ENCODE results near the gene CLEC4A. TPM values are rescaled to one million over a fixed set of nuclear protein-coding genes. Genes with fewer than 3 reads are reported as not detected.
"Not testable (repeated sequence)": the region's sequence is repeated elsewhere in the genome, so short reads cannot be mapped to it uniquely, and the experiment has no call there.

The CLEC4A gene
- total RNA-seq, 1 donor from 2014 or later: 0.43 TPM

GRCh38 chr12:8080120-8080519 lies 43.3 kb upstream of the CLEC4A start:
- peaks cover 17% of the 10 kb centered on the region for H3F3A ChIP-seq (ENCODE audit: low read depth)
- Mint-ChIP-seq H3K9me3 (no peaks in the 10 kb centered on the region), H3K27ac (no peak overlapping the region)

GRCh38 chr12:8081251-8081920 lies 42.0 kb upstream of the CLEC4A start:
- Histone ChIP-seq H3K79me2 (ENCODE audit: low read depth) (peaks cover 40% of the 10 kb centered on the region), H3K9me3 (ENCODE audit: low read depth) (no peaks in the 10 kb centered on the region), H3K27ac (peak overlapping the region; percentile 82), H3K36me3 (no peaks in the 10 kb centered on the region), H3F3A (ENCODE audit: low read depth) (peaks cover 17% of the 10 kb centered on the region), H3K27me3 (no peaks in the 10 kb centered on the region), H3K4me2 (peak overlapping the region; percentile 97), H3K4me3 (peak overlapping the region; percentile 79), H3K4me1 (peaks cover 8% of the 10 kb centered on the region), H4K20me1 (ENCODE audit: low read depth) (no peaks in the 10 kb centered on the region), H3K9ac (peak overlapping the region; percentile 47), H2AFZ (replicated peaks) (peak overlapping the region; percentile 86)
- Mint-ChIP-seq H3K9me3 (no peaks in the 10 kb centered on the region), H3K27me3 (ENCODE audit: insufficient read depth, low read depth) (no peaks in the 10 kb centered on the region), H3K36me3 (no peaks in the 10 kb centered on the region), H3K4me1 (peaks cover 19% of the 10 kb centered on the region), H3K27ac (peak overlapping the region; percentile 61), H3K4me3 (peak overlapping the region; percentile 94)
- TF ChIP-seq CTCF (IDR thresholded peaks at IDR 0.05): no peak
- DNase-seq (ENCODE audit: low spot score): no peak

More at GRCh38 chr12:8080120-8080519, 43.3 kb upstream of the CLEC4A start:
- no peaks in the 10 kb centered on the region for H3K27me3 Mint-ChIP-seq (ENCODE audit: insufficient read depth, low read depth)
- Histone ChIP-seq H4K20me1 (ENCODE audit: low read depth) (no peaks in the 10 kb centered on the region), H3K4me1 (peaks cover 8% of the 10 kb centered on the region), H3K27me3 (no peaks in the 10 kb centered on the region), H3K36me3 (no peaks in the 10 kb centered on the region), H2AFZ (replicated peaks) (no peak overlapping the region), H3K9me3 (ENCODE audit: low read depth) (no peaks in the 10 kb centered on the region), H3K9ac (no peak overlapping the region), H3K27ac (no peak overlapping the region), H3K4me2 (no peak overlapping the region), H3K79me2 (ENCODE audit: low read depth) (peaks cover 32% of the 10 kb centered on the region), H3K4me3 (no peak overlapping the region)
- no peaks in the 10 kb centered on the region for H3K36me3 Mint-ChIP-seq
- peak overlapping the region; percentile 4 for H3K4me3 Mint-ChIP-seq
- peaks cover 19% of the 10 kb centered on the region for H3K4me1 Mint-ChIP-seq
- TF ChIP-seq EZH2phosphoT487 (IDR thresholded peaks at IDR 0.05) (no peak), EZH2 (IDR thresholded peaks at IDR 0.05) (no peak), CTCF (IDR thresholded peaks at IDR 0.05) (no peak)
- no peak for DNase-seq (ENCODE audit: low spot score)

- H3K36me3 Mint-ChIP-seq: no peaks in the 10 kb centered on the region
- Histone ChIP-seq H3K9me3 (ENCODE audit: low read depth) (no peaks in the 10 kb centered on the region), H3K4me3 (peak overlapping the region; percentile 79), H3K4me1 (peaks cover 8% of the 10 kb centered on the region), H4K20me1 (ENCODE audit: low read depth) (no peaks in the 10 kb centered on the region), H3K9ac (peak overlapping the region; percentile 69), H3K4me2 (peak overlapping the region; percentile 97), H3K79me2 (ENCODE audit: low read depth) (peaks cover 46% of the 10 kb centered on the region), H2AFZ (replicated peaks) (peak overlapping the region; percentile 86), H3F3A (ENCODE audit: low read depth) (peaks cover 17% of the 10 kb centered on the region), H3K27ac (no peak overlapping the region), H3K36me3 (no peaks in the 10 kb centered on the region), H3K27me3 (no peaks in the 10 kb centered on the region)
- peak overlapping the region; percentile 94 for H3K4me3 Mint-ChIP-seq
- no peak for DNase-seq (ENCODE audit: low spot score)
- peak overlapping the region; percentile 61 for H3K27ac Mint-ChIP-seq
- H3K9me3 Mint-ChIP-seq: no peaks in the 10 kb centered on the region
- peaks cover 13% of the 10 kb centered on the region for H3K4me1 Mint-ChIP-seq
- TF ChIP-seq EZH2 (IDR thresholded peaks at IDR 0.05) (no peak), EZH2phosphoT487 (IDR thresholded peaks at IDR 0.05) (no peak), CTCF (IDR thresholded peaks at IDR 0.05) (no peak)
- H3K27me3 Mint-ChIP-seq (ENCODE audit: insufficient read depth, low read depth): no peaks in the 10 kb centered on the region
These were observed 40.7 kb upstream of the CLEC4A start for GRCh38 chr12:8082808-8083100.

GRCh38 chr12:8084351-8084750 lies 39.1 kb upstream of the CLEC4A start:
- DNase-seq (ENCODE audit: low spot score); H3K36me3 ChIP-seq; H4K20me1 ChIP-seq (ENCODE audit: low read depth); H3K36me3 Mint-ChIP-seq; H2AFZ ChIP-seq (replicated peaks); H3K9ac ChIP-seq; H3K27ac ChIP-seq; H3K9me3 Mint-ChIP-seq; H3K27me3 ChIP-seq; H3K4me2 ChIP-seq; H3K4me3 ChIP-seq; H3K27me3 Mint-ChIP-seq (ENCODE audit: insufficient read depth, low read depth); H3K9me3 ChIP-seq (ENCODE audit: low read depth); H3K27ac Mint-ChIP-seq; H3K4me1 ChIP-seq: not testable (repeated sequence)
- H3F3A ChIP-seq (ENCODE audit: low read depth): peaks cover 17% of the 10 kb centered on the region
- Mint-ChIP-seq H3K4me3 (peak overlapping the region; percentile 54), H3K4me1 (peaks cover 13% of the 10 kb centered on the region)
- peaks cover 62% of the 10 kb centered on the region for H3K79me2 ChIP-seq (ENCODE audit: low read depth)
